OCI-LY7 (cell line): ENCODE measurements around the gene PITPNC1. TPM values are rescaled to one million over a fixed set of nuclear protein-coding genes. Genes with fewer than 3 reads are reported as not detected.

ENCODE experiments used
- BruUV-seq: library from RNA; stranded (reverse); fragments of 400-500 nt; replicated peaks from 2 replicates; lab custom pipeline; 2021; lab: Mats Ljungman, UMichigan
- CTCF ChIA-PET: fragments of 300-600 bp; sonication (Branson Sonifier 250); formaldehyde crosslinking; loops from one replicate; lab custom pipeline; 2022; ENCODE audit warnings: antibody characterized with exemption; ENCODE audit not compliant: unreplicated experiment; lab: Charles Lee
- POLR2A ChIA-PET: fragments of 300-600 bp; sonication (Branson Sonifier 250); formaldehyde crosslinking; loops from one replicate; lab custom pipeline; 2022; ENCODE audit warnings: antibody characterized with exemption; lab: Charles Lee
- DNase-seq: peaks from one replicate; pipeline ENCODE4 v3.0.0-alpha.2; 2015; ENCODE audit warnings: low spot score
- H2AFZ ChIP-seq: fragments of 200-600 bp; sonication (generic), shearing (Covaris generic); 2 replicates; pipeline ENCODE4 v1.6.1; 2014; ENCODE audit warnings: mild to moderate bottlenecking, antibody characterized with exemption, low read length, moderate library complexity
- H3K27ac ChIP-seq: fragments of 200-600 bp; sonication (generic); 2 replicates; pipeline ENCODE4 v1.5.1; 2014; ENCODE audit warnings: mixed run types, low read depth, mild to moderate bottlenecking, moderate library complexity, low read length, inconsistent platforms; ENCODE audit not compliant: poor library complexity, severe bottlenecking
- H3K36me3 ChIP-seq: fragments of 200-600 bp; sonication (generic); 2 replicates; pipeline ENCODE4 v1.6.1; 2014; ENCODE audit warnings: mild to moderate bottlenecking, antibody characterized with exemption, low read length, moderate library complexity, mixed read lengths; ENCODE audit not compliant: insufficient read depth
- H3K4me1 ChIP-seq: fragments of 200-600 bp; sonication (generic); 2 replicates; pipeline ENCODE4 v1.5.1; 2014; ENCODE audit warnings: mild to moderate bottlenecking, low read length; ENCODE audit not compliant: insufficient read depth, poor library complexity, severe bottlenecking
- H3K4me2 ChIP-seq: fragments of 200-600 bp; sonication (generic); 2 replicates; pipeline ENCODE4 v1.6.1; 2014; ENCODE audit warnings: mild to moderate bottlenecking, low read length
- H3K4me3 ChIP-seq: fragments of 200-600 bp; sonication (generic); 2 replicates; pipeline ENCODE4 v1.5.1; 2014; ENCODE audit warnings: mild to moderate bottlenecking, low read depth, low read length; ENCODE audit not compliant: poor library complexity, severe bottlenecking
- H3K79me2 ChIP-seq: fragments of 200-600 bp; sonication (generic); 2 replicates; pipeline ENCODE4 v1.6.1; 2016; ENCODE audit warnings: low read depth, mild to moderate bottlenecking, low read length, moderate library complexity, mixed read lengths; ENCODE audit not compliant: insufficient read depth
- H3K9me2 ChIP-seq: fragments of 200-600 bp; sonication (generic); 2 replicates; pipeline ENCODE4 v1.6.1; 2016; ENCODE audit warnings: mild to moderate bottlenecking, low read length, mixed read lengths; ENCODE audit not compliant: insufficient read depth
- H3K9me3 ChIP-seq: fragments of 200-600 bp; sonication (generic); 2 replicates; pipeline ENCODE4 v1.6.1; 2014; ENCODE audit warnings: mild to moderate bottlenecking, mixed run types, low read length, mixed read lengths
- H4K20me1 ChIP-seq: fragments of 200-600 bp; sonication (generic); 2 replicates; pipeline ENCODE4 v1.6.1; 2014; ENCODE audit warnings: mild to moderate bottlenecking, antibody characterized with exemption, low read length, moderate library complexity, mixed read lengths; ENCODE audit not compliant: insufficient read depth
- CTCF ChIP-seq: fragments of 200-600 bp; sonication (generic); conservative IDR thresholded peaks from 2 replicates; pipeline ENCODE4 v1.5.1; 2014; ENCODE audit warnings: mild to moderate bottlenecking, antibody characterized with exemption, low read length, moderate library complexity, mixed read lengths
- EZH2phosphoT487 ChIP-seq: fragments of 200-600 bp; sonication (generic); IDR thresholded peaks from 2 replicates; pipeline ENCODE4 v1.6.1; 2018; ENCODE audit warnings: low read depth, borderline replicate concordance, mild to moderate bottlenecking, mixed run types, antibody characterized with exemption, low read length, moderate library complexity, mixed read lengths
- intact Hi-C: fragments of 100-400 bp; cut with micrococcal nuclease; formaldehyde crosslinking; loops from one replicate; pipeline ENCODE4 v1.10.0; 2022; ENCODE audit not compliant: unreplicated experiment
- total RNA-seq, 2 experiments: library from RNA; depleted of rRNA in 1 of 2; stranded (reverse); fragments of >200 nt in 1 of 2; shearing (Covaris generic) in 1 of 2; gene quantifications; 2 replicates each; pipeline ENCODE4 v1.2.3, GENCODE V29; 2014 to 2022

The PITPNC1 gene
- total RNA-seq, 2 experiments from 2014 or later: 14.3 to 21.1 TPM

DNA sequence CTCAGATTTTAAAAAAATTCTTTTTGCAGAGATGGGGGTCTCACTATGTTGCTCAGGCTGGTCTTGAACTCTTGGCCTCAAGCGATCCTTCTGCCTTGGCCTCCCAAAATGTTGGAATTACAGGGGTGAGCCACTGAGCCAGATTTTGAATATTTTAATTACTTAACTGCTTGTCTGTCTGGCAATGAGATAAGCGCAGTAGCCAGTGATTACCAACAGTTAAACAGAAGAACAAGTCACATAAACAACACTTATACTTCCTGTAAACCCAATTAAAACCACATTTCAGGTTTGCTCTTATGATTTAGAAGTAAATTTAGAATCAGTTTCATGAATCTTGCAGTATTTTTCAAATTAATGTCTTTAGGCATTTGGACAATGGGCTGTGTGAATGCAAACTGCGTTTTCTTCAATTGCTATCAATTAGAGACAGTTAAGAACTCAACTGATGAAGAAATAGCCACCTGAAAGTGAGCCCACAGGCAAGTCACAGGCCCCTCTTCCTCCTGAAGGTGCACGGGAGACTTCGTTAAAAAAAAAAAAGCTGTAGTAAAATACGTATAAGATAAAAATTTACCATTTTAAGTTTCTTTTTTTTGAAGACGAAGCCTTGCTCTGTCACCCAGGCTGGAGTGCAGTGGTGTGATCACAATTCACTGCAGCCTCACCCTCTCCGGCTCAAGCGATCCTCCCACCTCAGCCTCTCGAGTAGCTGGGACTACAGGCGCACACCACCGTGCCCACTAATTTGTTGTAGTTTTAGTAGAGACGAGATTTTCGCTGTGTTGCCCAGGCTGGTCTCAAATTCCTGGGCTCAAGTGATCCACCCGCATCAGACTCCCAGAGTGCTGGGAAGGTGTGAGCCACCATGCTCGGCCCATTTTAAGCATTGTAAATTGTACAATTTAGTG is 73.0 kb downstream of the PITPNC1 start:
- intact Hi-C loops: no loop called here
- H3K27ac ChIP-seq: no peak overlapping the region
- H3K79me2 ChIP-seq: peaks cover 4% of the 10 kb centered on the region; the same call in 1 of the 2 replicates
- no peak overlapping the region for H3K4me3 ChIP-seq
- H3K4me1 ChIP-seq: peaks cover 71% of the 10 kb centered on the region
- H3K9me3 ChIP-seq: peaks cover 3% of the 10 kb centered on the region; the same call in 1 of the 2 replicates
- H4K20me1 ChIP-seq: no peaks in the 10 kb centered on the region
- CTCF ChIA-PET: no interaction called here
- peak overlapping the region; percentile 12; the same call in 1 of the 2 replicates for H3K4me2 ChIP-seq
- no peaks in the 10 kb centered on the region for H3K36me3 ChIP-seq
- peak overlapping the region; percentile 82; the same call in 1 of the 2 replicates for H2AFZ ChIP-seq
- POLR2A ChIA-PET: interaction anchor here (0.5 to 1.3 kb wide), 4 partner anchors 9 to 161 kb away, joined by 3 to 5 read pairs (median 4); no protein-coding TSS in a partner anchor
- TF ChIP-seq CTCF (no peak), EZH2phosphoT487 (no peak)
- no peak for DNase-seq
- BruUV-seq: no TSS peak
- no peaks in the 10 kb centered on the region for H3K9me2 ChIP-seq

DNA sequence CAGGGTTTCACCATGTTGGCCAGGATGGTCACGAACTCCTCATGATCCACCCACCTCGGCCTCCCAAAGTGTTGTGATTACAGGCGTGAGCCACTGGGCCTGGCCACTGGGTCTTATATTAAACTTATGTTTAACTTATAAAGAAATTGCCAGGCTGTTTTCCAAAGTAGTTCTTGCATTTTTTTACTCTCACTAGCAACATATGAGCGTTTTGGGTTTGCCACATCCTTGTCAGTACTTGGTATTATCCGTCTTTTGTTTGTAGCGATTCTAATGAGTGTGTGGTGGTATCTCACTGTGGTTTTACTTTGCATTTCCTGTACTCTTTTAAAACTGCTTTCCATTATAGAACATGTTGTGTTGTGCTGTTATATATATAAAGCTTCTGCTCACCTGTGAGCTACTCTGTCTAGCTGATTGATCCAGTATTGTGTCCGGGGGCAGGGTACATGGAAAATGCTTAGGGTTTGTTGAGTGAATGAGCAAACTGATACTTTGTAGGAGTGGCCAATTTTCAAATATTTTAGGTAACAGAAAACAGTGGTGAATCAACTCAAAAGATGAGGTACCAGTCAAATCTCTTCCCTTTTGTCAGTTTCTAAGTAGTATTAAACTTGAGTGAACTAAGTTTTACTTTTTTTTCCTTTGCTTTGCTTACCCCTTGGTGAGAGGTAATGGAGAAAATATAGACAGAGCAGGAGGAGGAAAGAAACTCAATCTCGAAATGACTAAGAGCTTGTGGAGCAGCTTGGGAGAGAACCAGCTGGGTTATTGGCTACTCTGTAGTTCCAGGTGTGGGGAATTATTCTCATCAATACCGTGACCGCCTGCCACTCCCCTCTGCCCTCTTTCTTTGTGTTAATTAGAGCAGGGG is 75.8 kb downstream of the PITPNC1 start:
- peaks cover 90% of the 10 kb centered on the region for H3K4me1 ChIP-seq
- no TSS peak for BruUV-seq
- H2AFZ ChIP-seq: peak overlapping the region; percentile 82
- no peaks in the 10 kb centered on the region for H3K9me2 ChIP-seq
- H3K36me3 ChIP-seq: no peaks in the 10 kb centered on the region; the same call in 1 of the 2 replicates
- CTCF ChIA-PET: no interaction called here
- H4K20me1 ChIP-seq: no peaks in the 10 kb centered on the region
- H3K4me2 ChIP-seq: peak overlapping the region; percentile 64
- TF ChIP-seq EZH2phosphoT487: no peak
- TF ChIP-seq CTCF: no peak
- peak overlapping the region; percentile 74 for H3K27ac ChIP-seq
- intact Hi-C loops: loop anchor here (2.0 kb wide), 1 partner anchor 14 kb away; no protein-coding TSS in a partner anchor
- H3K9me3 ChIP-seq: peaks cover 9% of the 10 kb centered on the region; the same call in 1 of the 2 replicates
- peak overlapping the region; percentile 42 for H3K4me3 ChIP-seq
- POLR2A ChIA-PET: interaction anchor here (1.2 to 5.0 kb wide), 3 partner anchors 11 to 16 kb away, joined by 4 to 33 read pairs (median 23); no protein-coding TSS in a partner anchor
- peaks cover 4% of the 10 kb centered on the region; the same call in 1 of the 2 replicates for H3K79me2 ChIP-seq
- DNase-seq: peak; percentile 66
